Breast epithelium (tissue), 3 donors: Measurements from ENCODE around the gene ACTN4.

Source experiments
- CTCF ChIP-seq, 3 donors: fragments of 450-650 bp; IDR thresholded peaks; one replicate each; pipeline ENCODE4 v1.5.1; 2016 to 2017; ENCODE audit warnings: antibody characterized with exemption in 3 of 3, mild to moderate bottlenecking in 3 of 3, moderate library complexity in 3 of 3
- POLR2A ChIP-seq: fragments of 450-650 bp; IDR thresholded peaks from one replicate; pipeline ENCODE4 v1.6.1; 2016; ENCODE audit warnings: antibody characterized with exemption, mild to moderate bottlenecking, moderate library complexity
- POLR2AphosphoS5 ChIP-seq, 3 donors: sonication (generic); formaldehyde crosslinking; IDR thresholded peaks; one replicate each; pipeline ENCODE4 v1.6.1; 2017; ENCODE audit warnings: antibody characterized with exemption in 3 of 3

DNA sequence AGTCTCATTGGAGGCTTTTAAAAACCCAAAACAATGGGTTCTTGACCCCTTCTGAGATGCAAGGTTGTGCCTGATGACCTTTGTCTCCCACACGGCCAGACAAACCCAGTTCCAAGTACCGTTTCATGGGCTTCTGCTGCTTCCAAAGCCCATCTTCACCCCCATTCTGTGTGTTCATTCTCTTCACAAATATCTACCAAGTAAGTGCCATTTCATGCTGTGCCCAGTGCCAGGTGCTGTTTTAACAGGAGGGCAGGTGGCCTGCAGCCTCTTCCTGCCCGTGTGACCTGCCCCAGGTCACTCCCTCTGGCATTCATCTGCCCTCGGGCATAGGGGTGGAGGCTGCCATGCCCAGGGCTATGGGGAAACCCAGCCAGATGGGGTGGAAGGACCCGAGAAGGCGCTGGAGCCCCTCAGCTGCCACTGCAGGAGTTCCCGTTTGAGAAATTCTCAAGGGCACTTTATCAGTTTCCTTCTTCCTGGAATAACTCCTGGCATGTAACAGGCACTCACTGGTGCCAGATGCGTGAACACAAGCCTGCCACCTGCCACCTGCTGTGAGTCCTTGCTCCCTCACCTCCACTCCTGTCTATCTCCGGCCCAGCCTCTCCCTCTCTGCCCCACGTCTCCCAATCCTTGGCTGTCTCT lies 84.3 kb downstream of the ACTN4 start:
- no peak for TF ChIP-seq POLR2A
- no peak for TF ChIP-seq CTCF (IDR thresholded peaks at IDR 0.05)
- TF ChIP-seq POLR2AphosphoS5 (IDR thresholded peaks at IDR 0.05): no peak
